Measurements from ENCODE around the gene KRT36. TPM values are rescaled to one million over a fixed set of nuclear protein-coding genes. Genes with fewer than 3 reads are reported as not detected.

The KRT36 gene
- total RNA-seq, 1 experiment from 2014 or later, result not detected

DNA sequence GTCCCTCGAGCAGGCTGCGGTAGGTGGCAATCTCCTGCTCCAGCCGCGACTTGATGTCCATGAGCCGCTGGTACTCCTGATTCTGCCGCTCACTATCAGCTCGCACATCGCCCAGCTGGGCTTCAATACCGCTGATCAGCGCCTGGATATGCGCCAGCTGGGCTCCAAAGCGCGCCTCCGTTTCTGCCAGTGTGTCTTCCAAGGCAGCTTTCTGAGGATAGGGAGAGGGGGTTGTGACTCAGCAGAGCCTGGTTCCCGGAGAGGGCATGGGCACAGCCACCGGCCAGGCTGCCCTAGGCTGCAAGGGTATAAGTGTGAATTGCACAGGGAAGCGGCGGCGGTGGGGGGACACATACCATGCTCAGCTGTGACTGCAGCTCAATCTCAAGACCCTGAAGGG is 34.1 kb upstream of the KRT36 start:
- Histone ChIP-seq H2AFZ (ENCODE audit: low read length) (no peak overlapping the region), H3K9me3 (ENCODE audit: low read length) (no peaks in the 10 kb centered on the region), H3K4me2 (ENCODE audit: low read depth, low read length, poor library complexity, severe bottlenecking) (no peak overlapping the region), H3K36me3 (ENCODE audit: insufficient read depth, low read length) (no peaks in the 10 kb centered on the region), H3K27ac (ENCODE audit: low read length) (no peak overlapping the region), H3K9ac (ENCODE audit: low read length) (no peak overlapping the region), H3K9me2 (replicated peaks; ENCODE audit: insufficient read depth, low read length) (no peaks in the 10 kb centered on the region), H3K4me3 (ENCODE audit: low read length) (no peak overlapping the region), H4K20me1 (ENCODE audit: insufficient read depth, low read depth, low read length) (no peaks in the 10 kb centered on the region), H3K4me1 (ENCODE audit: low read length) (no peaks in the 10 kb centered on the region), H3K79me2 (ENCODE audit: low read length) (no peaks in the 10 kb centered on the region), H3K27me3 (ENCODE audit: low read length) (no peaks in the 10 kb centered on the region)
- no peak for DNase-seq

GRCh38 chr17:41523225-41523593 is 33.5 kb upstream of the KRT36 start:
- no peak for DNase-seq
- no peak overlapping the region for H3K9ac ChIP-seq (ENCODE audit: low read length)
- H3K4me1 ChIP-seq (ENCODE audit: low read length), result no peaks in the 10 kb centered on the region
- no peak overlapping the region for H3K27ac ChIP-seq (ENCODE audit: low read length)
- H3K36me3 ChIP-seq (ENCODE audit: insufficient read depth, low read length), result no peaks in the 10 kb centered on the region
- H2AFZ ChIP-seq (ENCODE audit: low read length), result no peak overlapping the region
- no peak overlapping the region for H3K4me3 ChIP-seq (ENCODE audit: low read length)
- no peaks in the 10 kb centered on the region for H4K20me1 ChIP-seq (ENCODE audit: insufficient read depth, low read depth, low read length)
- no peaks in the 10 kb centered on the region for H3K79me2 ChIP-seq (ENCODE audit: low read length)
- H3K27me3 ChIP-seq (ENCODE audit: low read length), result no peaks in the 10 kb centered on the region
- H3K9me3 ChIP-seq (ENCODE audit: low read length), result no peaks in the 10 kb centered on the region
- H3K9me2 ChIP-seq (replicated peaks; ENCODE audit: insufficient read depth, low read length), result no peaks in the 10 kb centered on the region
- H3K4me2 ChIP-seq (ENCODE audit: low read depth, low read length, poor library complexity, severe bottlenecking), result no peak overlapping the region

GRCh38 chr17:41522301-41523224 is 32.9 kb upstream of the KRT36 start:
- Histone ChIP-seq H4K20me1 (ENCODE audit: insufficient read depth, low read depth, low read length) (no peaks in the 10 kb centered on the region), H3K79me2 (ENCODE audit: low read length) (no peaks in the 10 kb centered on the region), H3K9me2 (replicated peaks; ENCODE audit: insufficient read depth, low read length) (no peaks in the 10 kb centered on the region), H3K4me3 (ENCODE audit: low read length) (no peak overlapping the region), H3K4me2 (ENCODE audit: low read depth, low read length, poor library complexity, severe bottlenecking) (no peak overlapping the region), H3K9me3 (ENCODE audit: low read length) (no peaks in the 10 kb centered on the region), H3K9ac (ENCODE audit: low read length) (no peak overlapping the region), H2AFZ (ENCODE audit: low read length) (no peak overlapping the region), H3K27me3 (ENCODE audit: low read length) (no peaks in the 10 kb centered on the region), H3K4me1 (ENCODE audit: low read length) (no peaks in the 10 kb centered on the region), H3K27ac (ENCODE audit: low read length) (no peak overlapping the region), H3K36me3 (ENCODE audit: insufficient read depth, low read length) (no peaks in the 10 kb centered on the region)
- no peak for DNase-seq

DNA sequence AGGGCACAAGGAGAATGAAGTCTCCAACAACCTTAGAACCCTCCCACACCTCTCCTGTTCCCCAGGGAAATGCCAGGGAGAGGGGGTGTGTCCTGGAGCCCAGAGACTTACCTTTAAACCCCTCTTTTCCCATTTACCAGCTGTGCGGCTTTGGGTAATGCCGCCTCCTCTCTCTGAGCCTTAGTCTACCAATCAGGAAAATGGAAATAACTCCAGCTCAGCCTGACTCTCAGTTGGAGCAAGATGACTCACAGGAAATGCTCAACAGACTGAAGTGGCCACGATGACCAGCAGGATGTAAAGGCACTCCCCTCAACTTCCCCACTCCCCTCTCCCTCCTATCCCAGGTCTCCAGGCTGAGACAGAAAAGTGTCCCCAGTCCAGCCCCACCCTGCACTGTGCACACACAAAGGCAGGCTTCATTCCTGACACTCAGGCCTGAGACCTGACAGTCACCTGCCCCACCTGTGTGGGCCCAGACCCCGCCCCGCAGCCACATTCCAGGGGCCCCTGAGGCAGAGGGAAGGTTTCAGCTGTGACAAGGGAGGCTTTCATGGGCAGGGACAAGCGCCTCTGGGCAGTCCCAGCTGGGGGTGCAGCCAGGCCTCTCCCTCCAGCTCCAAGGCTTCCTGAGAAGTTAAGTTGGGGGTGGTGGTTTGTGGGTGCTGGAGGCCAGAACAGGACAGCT is 32.0 kb upstream of the KRT36 start:
- Histone ChIP-seq H3K27me3 (ENCODE audit: low read length) (no peaks in the 10 kb centered on the region), H3K9me3 (ENCODE audit: low read length) (no peaks in the 10 kb centered on the region), H3K4me3 (ENCODE audit: low read length) (no peak overlapping the region), H4K20me1 (ENCODE audit: insufficient read depth, low read depth, low read length) (no peaks in the 10 kb centered on the region), H2AFZ (ENCODE audit: low read length) (no peak overlapping the region), H3K27ac (ENCODE audit: low read length) (no peak overlapping the region), H3K79me2 (ENCODE audit: low read length) (no peaks in the 10 kb centered on the region), H3K4me2 (ENCODE audit: low read depth, low read length, poor library complexity, severe bottlenecking) (no peak overlapping the region), H3K9me2 (replicated peaks; ENCODE audit: insufficient read depth, low read length) (no peaks in the 10 kb centered on the region), H3K36me3 (ENCODE audit: insufficient read depth, low read length) (no peaks in the 10 kb centered on the region), H3K4me1 (ENCODE audit: low read length) (no peaks in the 10 kb centered on the region), H3K9ac (ENCODE audit: low read length) (no peak overlapping the region)
- no peak for DNase-seq

DNA sequence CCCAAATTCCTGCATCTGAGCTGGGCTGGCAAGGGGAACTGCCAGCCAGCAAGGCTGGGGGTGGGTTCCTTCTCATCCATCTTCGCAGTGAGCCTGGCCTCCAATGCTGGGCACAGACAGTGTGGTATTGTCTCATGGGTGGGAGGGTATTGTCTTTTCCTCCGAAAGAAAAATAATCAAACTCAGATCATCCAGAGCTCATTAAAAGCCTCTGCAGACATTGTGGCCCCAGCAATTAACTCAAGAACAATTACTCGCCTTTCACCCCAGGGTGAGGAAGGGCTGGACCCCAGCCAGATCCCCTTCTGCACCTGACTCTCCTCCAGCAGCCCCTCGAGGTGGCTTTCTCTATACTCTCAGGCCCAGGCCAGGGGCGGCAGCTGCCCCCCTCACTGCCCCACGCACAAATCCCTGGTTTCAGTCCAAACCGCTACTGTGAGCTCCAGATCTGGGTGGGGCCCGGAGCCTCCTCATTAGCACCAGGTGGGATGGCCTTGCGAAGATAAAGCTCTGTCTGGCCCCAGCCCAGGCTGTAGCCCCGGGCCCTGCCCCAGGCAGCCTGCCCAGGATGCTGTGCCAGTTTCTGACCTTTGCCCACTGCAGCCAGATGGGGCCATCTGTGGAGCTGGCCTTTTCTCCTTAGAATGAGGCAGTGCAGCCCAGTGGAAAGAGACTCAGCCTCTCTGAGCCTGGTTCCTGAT is 31.3 kb upstream of the KRT36 start:
- no peak overlapping the region for H3K9ac ChIP-seq (ENCODE audit: low read length)
- H3K9me2 ChIP-seq (replicated peaks; ENCODE audit: insufficient read depth, low read length), result no peaks in the 10 kb centered on the region
- H4K20me1 ChIP-seq (ENCODE audit: insufficient read depth, low read depth, low read length), result no peaks in the 10 kb centered on the region
- H3K4me1 ChIP-seq (ENCODE audit: low read length), result no peaks in the 10 kb centered on the region
- no peaks in the 10 kb centered on the region for H3K36me3 ChIP-seq (ENCODE audit: insufficient read depth, low read length)
- H3K4me3 ChIP-seq (ENCODE audit: low read length), result no peak overlapping the region
- H3K27ac ChIP-seq (ENCODE audit: low read length), result no peak overlapping the region
- H3K4me2 ChIP-seq (ENCODE audit: low read depth, low read length, poor library complexity, severe bottlenecking), result no peak overlapping the region
- no peak for DNase-seq
- H3K79me2 ChIP-seq (ENCODE audit: low read length), result no peaks in the 10 kb centered on the region
- no peaks in the 10 kb centered on the region for H3K9me3 ChIP-seq (ENCODE audit: low read length)
- no peaks in the 10 kb centered on the region for H3K27me3 ChIP-seq (ENCODE audit: low read length)
- no peak overlapping the region for H2AFZ ChIP-seq (ENCODE audit: low read length)

DNA sequence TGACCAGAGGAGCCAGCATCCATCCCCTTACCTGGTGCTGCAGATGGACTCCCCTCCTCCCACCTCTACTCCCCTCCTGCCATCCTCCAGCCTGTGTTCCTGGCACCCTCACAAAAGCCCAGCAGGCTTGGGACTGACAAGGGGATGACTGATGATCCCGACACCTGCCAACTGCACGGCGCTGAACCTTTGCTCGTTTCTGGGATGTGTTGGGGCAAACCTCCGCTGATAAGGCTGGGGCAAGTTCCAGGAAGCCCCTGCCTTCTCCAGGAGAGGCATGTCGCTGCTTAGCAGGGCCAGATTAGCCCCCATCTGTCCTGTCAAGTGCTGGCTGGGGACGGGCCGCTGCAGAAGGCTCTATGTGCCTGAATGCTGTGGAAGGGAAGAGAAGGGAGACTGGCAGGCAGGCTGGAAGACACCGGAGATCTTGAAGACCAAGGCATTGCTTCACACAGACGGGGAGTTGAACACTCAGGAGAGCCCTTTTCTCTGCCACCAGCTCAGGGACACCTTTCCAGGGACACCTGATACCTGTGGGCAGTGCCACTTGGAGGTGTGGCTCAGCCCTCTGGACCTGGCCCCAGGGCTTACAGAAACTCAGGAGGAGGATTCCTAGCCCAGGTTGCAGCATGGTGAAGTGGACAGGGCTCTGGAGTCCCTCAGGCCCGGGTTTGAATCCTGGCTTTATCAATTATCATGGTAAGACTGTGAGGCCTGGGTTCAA is 30.0 kb upstream of the KRT36 start:
- H4K20me1 ChIP-seq (ENCODE audit: insufficient read depth, low read depth, low read length), result no peaks in the 10 kb centered on the region
- no peaks in the 10 kb centered on the region for H3K36me3 ChIP-seq (ENCODE audit: insufficient read depth, low read length)
- H3K27ac ChIP-seq (ENCODE audit: low read length), result no peak overlapping the region
- H3K9me2 ChIP-seq (replicated peaks; ENCODE audit: insufficient read depth, low read length), result no peaks in the 10 kb centered on the region
- no peaks in the 10 kb centered on the region for H3K4me1 ChIP-seq (ENCODE audit: low read length)
- H3K79me2 ChIP-seq (ENCODE audit: low read length), result no peaks in the 10 kb centered on the region
- no peak overlapping the region for H3K4me3 ChIP-seq (ENCODE audit: low read length)
- H3K27me3 ChIP-seq (ENCODE audit: low read length), result no peaks in the 10 kb centered on the region
- no peaks in the 10 kb centered on the region for H3K9me3 ChIP-seq (ENCODE audit: low read length)
- DNase-seq, result no peak
- H3K9ac ChIP-seq (ENCODE audit: low read length), result no peak overlapping the region
- H3K4me2 ChIP-seq (ENCODE audit: low read depth, low read length, poor library complexity, severe bottlenecking), result no peak overlapping the region
- no peak overlapping the region for H2AFZ ChIP-seq (ENCODE audit: low read length)

GRCh38 chr17:41518789-41519449 is 29.2 kb upstream of the KRT36 start, which contains the start of gene KRT15:
Gene KRT15, minus strand, starts transcription at chr17:41518890. Its CDS starts 63 bp downstream, at chr17:41518827.
- H4K20me1 ChIP-seq (ENCODE audit: insufficient read depth, low read depth, low read length), result no peaks in the 10 kb centered on the region
- H2AFZ ChIP-seq (ENCODE audit: low read length), result no peak within 1 kb of the TSS
- no peak within 1 kb of the TSS for H3K9ac ChIP-seq (ENCODE audit: low read length)
- H3K36me3 ChIP-seq (ENCODE audit: insufficient read depth, low read length), result no peaks in the 10 kb centered on the region
- no peaks in the 10 kb centered on the region for H3K27me3 ChIP-seq (ENCODE audit: low read length)
- no peak within 1 kb of the TSS for H3K27ac ChIP-seq (ENCODE audit: low read length)
- H3K4me3 ChIP-seq (ENCODE audit: low read length), result no peak within 1 kb of the TSS
- no peaks in the 10 kb centered on the region for H3K4me1 ChIP-seq (ENCODE audit: low read length)
- DNase-seq, result no peak
- H3K9me3 ChIP-seq (ENCODE audit: low read length), result no peaks in the 10 kb centered on the region
- H3K79me2 ChIP-seq (ENCODE audit: low read length), result no peaks in the 10 kb centered on the region
- H3K9me2 ChIP-seq (replicated peaks; ENCODE audit: insufficient read depth, low read length), result no peaks in the 10 kb centered on the region
- H3K4me2 ChIP-seq (ENCODE audit: low read depth, low read length, poor library complexity, severe bottlenecking), result no peak within 1 kb of the TSS

Data from Karpas-422 (cell line).